GM12878 (cell line): ENCODE results near the gene NPTN. TPM values are rescaled to one million over a fixed set of nuclear protein-coding genes. Genes with fewer than 3 reads are reported as not detected.

Source experiments
- ATAC-seq: fragments of 200-7000 bp; cut with Tn5 transposase; 3 replicates; pipeline ENCODE4 v1.9.1; 2020; ENCODE audit warnings: mild to moderate bottlenecking, moderate library complexity
- BruUV-seq: library from RNA; stranded (reverse); fragments of 400-500 nt; replicated peaks from 2 replicates; lab custom pipeline; 2021; lab: Mats Ljungman, UMichigan
- CTCF ChIA-PET: fragments of 300-600 bp; sonication (Branson Sonifier 250); formaldehyde crosslinking; extraction: SDS; loops from one replicate; lab custom pipeline; 2021; ENCODE audit warnings: inconsistent platforms; lab: Yijun Ruan, JAX
- POLR2A ChIA-PET: fragments of 350-600 bp; formaldehyde crosslinking; extraction: SDS; loops from one replicate; lab custom pipeline; 2021; ENCODE audit warnings: inconsistent platforms; lab: Charles Lee
- RAD21 ChIA-PET: fragments of 300-600 bp; sonication (Branson Sonifier 250); formaldehyde crosslinking; loops from one replicate; lab custom pipeline; 2023; ENCODE audit warnings: antibody characterized with exemption; ENCODE audit not compliant: unreplicated experiment; lab: Charles Lee
- SMC1A ChIA-PET: fragments of 300-600 bp; sonication (Branson Sonifier 250); formaldehyde crosslinking; loops from one replicate; lab custom pipeline; 2023; ENCODE audit not compliant: unreplicated experiment, uncharacterized antibody; lab: Charles Lee
- DNase-seq: peaks from one replicate; pipeline ENCODE4 v3.0.0-alpha.2; 2011; ENCODE audit warnings: low read depth, low spot score
- FAIRE-seq: peaks from 3 replicates; lab custom pipeline; 2011; peaks lifted over from hg19 to GRCh38; lab: Jason Lieb, UNC
- H2AFZ ChIP-seq: 2 replicates; pipeline ENCODE4 v1.6.0; 2011; ENCODE audit warnings: low read depth, low read length, control low read depth; ENCODE audit not compliant: control insufficient read depth
- H3K27ac ChIP-seq: 2 replicates; pipeline ENCODE4 v1.5.1; 2011; ENCODE audit warnings: control low read depth; ENCODE audit not compliant: control insufficient read depth, insufficient read depth
- H3K27me3 ChIP-seq, 2 experiments: replicated peaks in 1 of 2; 2 replicates each; pipeline versions ENCODE4 v1.6.0 to v1.6.1; 2011; ENCODE audit warnings: low read length in 1 of 2; ENCODE audit not compliant: control insufficient read depth in 2 of 2, insufficient read depth in 2 of 2
- H3K36me3 ChIP-seq, 2 experiments: 2 replicates each; pipeline ENCODE4 v1.5.1; 2011; ENCODE audit warnings: low read length in 1 of 2; ENCODE audit not compliant: control insufficient read depth in 2 of 2, insufficient read depth in 2 of 2
- H3K4me1 ChIP-seq: 2 replicates; pipeline ENCODE4 v1.6.1; 2011; ENCODE audit warnings: mild to moderate bottlenecking, low read length, moderate library complexity, mixed read lengths; ENCODE audit not compliant: control insufficient read depth, insufficient read depth
- H3K4me2 ChIP-seq: 2 replicates; pipeline ENCODE4 v1.6.0; 2011; ENCODE audit warnings: control low read depth; ENCODE audit not compliant: control insufficient read depth, insufficient read depth
- H3K4me3 ChIP-seq: fragments of 200-600 bp; sonication (generic); 2 replicates; pipeline ENCODE4 v1.5.1; 2016
- H3K79me2 ChIP-seq: 2 replicates; pipeline ENCODE4 v1.6.0; 2011; ENCODE audit warnings: low read length; ENCODE audit not compliant: control insufficient read depth, insufficient read depth
- H3K9ac ChIP-seq: 2 replicates; pipeline ENCODE4 v1.8.0; 2011; ENCODE audit warnings: low read length, control low read depth, mixed read lengths; ENCODE audit not compliant: control insufficient read depth, insufficient read depth
- H3K9me3 ChIP-seq: replicated peaks from 3 replicates; pipeline ENCODE4 v1.5.1; 2011; ENCODE audit warnings: mild to moderate bottlenecking, low read length; ENCODE audit not compliant: control insufficient read depth, insufficient read depth
- H4K20me1 ChIP-seq: 2 replicates; pipeline ENCODE4 v1.6.0; 2011; ENCODE audit not compliant: control insufficient read depth, insufficient read depth
- RUNX3 ChIP-seq: IDR thresholded peaks from 2 replicates; pipeline ENCODE4 v1.6.1; 2012; ENCODE audit warnings: low read length, inconsistent platforms
- ZNF384 ChIP-seq: IDR thresholded peaks from 2 replicates; pipeline ENCODE4 v1.6.1; 2012; ENCODE audit warnings: low read depth, mild to moderate bottlenecking, low read length, improper control_type of control experiment, borderline replicate concordance
- WGBS: methylation state at CpG from one replicate; pipeline ENCODE4 v1.1.6; 2016; ENCODE audit warnings: low lambda C conversion rate; ENCODE audit not compliant: insufficient replicate concordance, insufficient coverage; ENCODE audit errors: missing lambda C conversion rate; 5-methylcytosine and 5-hydroxymethylcytosine counted together
- in situ Hi-C: fragments of 300-500 bp; cut with MboI; formaldehyde crosslinking; loops from 9 replicates; pipeline ENCODE4 v1.14.3; 2018; ENCODE audit warnings: mixed read lengths
- intact Hi-C: fragments of 100-400 bp; cut with micrococcal nuclease; formaldehyde crosslinking; loops from one replicate; pipeline ENCODE4 v1.14.2; 2022; ENCODE audit not compliant: unreplicated experiment
- polyA plus RNA-seq, 11 experiments: library from polyadenylated mRNA; depleted of rRNA in 4 of 11; unstranded in 6 of 11; stranded (reverse) in 5 of 11; fragments of >200 nt; fragmentation: Nextera tagmentation in 4 of 11; fragmentation: Illumina TruSeq in 1 of 11; extraction: Ambion mirVana in 4 of 11; extraction: Trizol in 1 of 11; gene quantifications; 1 replicate in 1 of 11; 2 replicates in 10 of 11; pipeline versions ENCODE4 v1.2.1 to v1.2.3, GENCODE V29; 2011 to 2016; ENCODE audit warnings: inconsistent platforms in 2 of 11, missing spikeins in 2 of 11, low read depth in 1 of 11
- total RNA-seq, 4 experiments: library from RNA; depleted of rRNA in 3 of 4; stranded (reverse); fragments of >200 nt in 3 of 4; fragmentation: Illumina TruSeq in 1 of 4; extraction: Trizol in 1 of 4; gene quantifications; 2 replicates each; pipeline versions ENCODE4 v1.2.1 to v1.2.3, GENCODE V29; 2013 to 2021
- TF ChIP-seq, protein P1 (sequence below): fragments of 450-650 bp; IDR thresholded peaks from 2 replicates; pipeline ENCODE4 v1.6.1; 2014; ENCODE audit warnings: mild to moderate bottlenecking

The NPTN gene
- total and polyA plus RNA-seq, 10 of the 15 experiments (the other 5 are each of a cell fraction or from before 2014, with no cell fraction given), result 17.8 to 79.1 (median 41.7) TPM

DNA sequence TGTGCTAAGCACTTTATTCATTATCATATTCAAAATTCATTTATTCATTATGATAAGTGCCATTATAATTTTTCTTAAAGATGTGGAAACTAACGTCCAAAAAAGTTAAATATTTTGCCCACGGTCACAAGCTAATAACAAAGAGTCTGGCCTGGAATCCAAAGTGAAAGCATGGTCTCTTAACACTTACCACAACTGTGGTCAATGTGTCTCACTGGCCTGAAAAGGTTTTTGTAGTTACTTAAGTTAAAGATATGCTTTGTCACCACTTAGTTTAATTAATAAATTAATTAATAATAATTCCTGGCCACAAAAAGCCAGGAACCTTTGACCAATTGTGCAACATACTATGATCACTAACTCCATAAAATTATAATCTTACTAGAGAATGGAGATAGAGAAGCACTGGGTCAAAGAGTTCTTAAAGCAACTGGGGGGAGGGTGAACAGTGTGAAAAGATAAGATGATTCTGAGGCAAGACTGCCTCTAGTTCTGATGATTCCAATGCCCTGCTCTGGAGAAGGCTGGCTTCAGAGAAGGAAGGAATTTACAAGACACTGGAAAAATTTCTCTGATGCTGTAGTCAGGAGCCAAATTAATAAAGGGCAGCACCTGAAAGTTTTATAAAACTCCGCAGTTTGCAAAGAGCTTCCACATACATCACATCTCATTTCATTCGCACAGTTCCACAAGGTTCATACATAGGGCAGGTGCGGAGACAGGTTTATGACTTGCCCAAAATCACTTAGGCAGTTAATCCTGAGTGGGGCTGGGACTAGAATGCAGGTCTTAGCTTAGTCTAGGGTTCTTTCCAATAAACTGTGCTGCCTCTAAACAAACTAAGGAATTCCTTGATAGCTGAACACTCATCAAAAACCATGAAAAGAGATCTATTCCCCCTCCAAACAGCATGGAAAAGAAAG, 32.5 kb downstream of the NPTN start:
- Histone ChIP-seq H3K4me3 (no peak overlapping the region), H3K27me3 (no peaks in the 10 kb centered on the region), H3K4me1 (peaks cover 20% of the 10 kb centered on the region), H3K79me2 (peaks cover 58% of the 10 kb centered on the region), H3K9me3 (no peaks in the 10 kb centered on the region), H3K4me2 (no peak overlapping the region), H2AFZ (no peak overlapping the region), H4K20me1 (no peaks in the 10 kb centered on the region; the same call in 1 of the 2 replicates), H3K36me3 (peaks cover 1 to 7% of the 10 kb centered on the region in 2 experiments), H3K9ac (no peak overlapping the region), H3K27ac (no peak overlapping the region)
- ChIA-PET CTCF (interaction anchor here (1.5 to 11.1 kb wide), 2 partner anchors 34 to 40 kb away, joined by 4 to 170 read pairs; partner anchors contain the start of gene NPTN), POLR2A (no interaction called here), RAD21 (interaction anchor here (1.2 to 1.4 kb wide), 2 partner anchors 30 to 36 kb away, joined by 3 to 6 read pairs; no protein-coding TSS in a partner anchor), SMC1A (interaction anchor here (1.3 to 10.9 kb wide), 5 partner anchors 11 to 35 kb away, joined by 4 to 130 read pairs (median 5); no protein-coding TSS in a partner anchor)
- ATAC-seq (peak; percentile 66), FAIRE-seq (no peak), DNase-seq (no peak)
- intact Hi-C loops (no loop called here), in situ Hi-C loops (no loop called here)
- BruUV-seq, result no TSS peak
- WGBS, result over 99% methylated on average over 5 of the region's 5 CpGs
- TF ChIP-seq ZNF384 (no peak), RUNX3 (peak; percentile 18; the same call in 1 of the 2 replicates)
- TF ChIP-seq, protein P1, sequence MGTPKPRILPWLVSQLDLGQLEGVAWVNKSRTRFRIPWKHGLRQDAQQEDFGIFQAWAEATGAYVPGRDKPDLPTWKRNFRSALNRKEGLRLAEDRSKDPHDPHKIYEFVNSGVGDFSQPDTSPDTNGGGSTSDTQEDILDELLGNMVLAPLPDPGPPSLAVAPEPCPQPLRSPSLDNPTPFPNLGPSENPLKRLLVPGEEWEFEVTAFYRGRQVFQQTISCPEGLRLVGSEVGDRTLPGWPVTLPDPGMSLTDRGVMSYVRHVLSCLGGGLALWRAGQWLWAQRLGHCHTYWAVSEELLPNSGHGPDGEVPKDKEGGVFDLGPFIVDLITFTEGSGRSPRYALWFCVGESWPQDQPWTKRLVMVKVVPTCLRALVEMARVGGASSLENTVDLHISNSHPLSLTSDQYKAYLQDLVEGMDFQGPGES, result no peak
